Measurements from ENCODE around the gene SELENOK. TPM values are rescaled to one million over a fixed set of nuclear protein-coding genes. Genes with fewer than 3 reads are reported as not detected.
A peak's percentile ranks its signal among the peaks of the same experiment; 100 is the strongest.

Gene SELENOK
- total and polyA plus RNA-seq, 2 of the 13 experiments (the other 11 are each of a cell fraction or from before 2014, with no cell fraction given), result 67.0 to 81.0 TPM

GRCh38 chr3:53881691-53882593 lies 9.7 kb downstream of the SELENOK start, which contains the start of gene ACTR8 (continued):
- TF ChIP-seq ZNF441 (CRISPR knock-in tag; IDR thresholded peaks at IDR 0.05; ENCODE audit: borderline replicate concordance), result peak; percentile 67; the same call in 1 of the 2 replicates
- peak; percentile 80 for TF ChIP-seq ZNF740 (CRISPR knock-in tag; IDR thresholded peaks at IDR 0.05)
- TF ChIP-seq SIN3B (IDR thresholded peaks at IDR 0.05; ENCODE audit: low read length), result 0 out of 2 replicates have a peak, but pooled peaks have one; percentile 24
- TF ChIP-seq CENPX (CRISPR knock-in tag; IDR thresholded peaks at IDR 0.05), result no peak
- peak; percentile 84 for TF ChIP-seq EED (CRISPR knock-in tag; IDR thresholded peaks at IDR 0.05)
- TF ChIP-seq SMAD9 (CRISPR knock-in tag; IDR thresholded peaks at IDR 0.05), result no peak
- no peak for TF ChIP-seq ZNF629 (CRISPR knock-in tag; conservative IDR thresholded peaks at IDR 0.05)
- no peak for TF ChIP-seq CBX2 (IDR thresholded peaks at IDR 0.05; ENCODE audit: low read depth, low read length)
- no peak for TF ChIP-seq CBX2 (CRISPR knock-in tag; IDR thresholded peaks at IDR 0.05; ENCODE audit: low read depth)
- peak; percentile 66; the same call in 1 of the 2 replicates for TF ChIP-seq KDM5A (IDR thresholded peaks at IDR 0.05; ENCODE audit: borderline replicate concordance, low read length)
- TF ChIP-seq KLF13 (CRISPR knock-in tag; IDR thresholded peaks at IDR 0.05), result no peak
- TF ChIP-seq, protein P1, sequence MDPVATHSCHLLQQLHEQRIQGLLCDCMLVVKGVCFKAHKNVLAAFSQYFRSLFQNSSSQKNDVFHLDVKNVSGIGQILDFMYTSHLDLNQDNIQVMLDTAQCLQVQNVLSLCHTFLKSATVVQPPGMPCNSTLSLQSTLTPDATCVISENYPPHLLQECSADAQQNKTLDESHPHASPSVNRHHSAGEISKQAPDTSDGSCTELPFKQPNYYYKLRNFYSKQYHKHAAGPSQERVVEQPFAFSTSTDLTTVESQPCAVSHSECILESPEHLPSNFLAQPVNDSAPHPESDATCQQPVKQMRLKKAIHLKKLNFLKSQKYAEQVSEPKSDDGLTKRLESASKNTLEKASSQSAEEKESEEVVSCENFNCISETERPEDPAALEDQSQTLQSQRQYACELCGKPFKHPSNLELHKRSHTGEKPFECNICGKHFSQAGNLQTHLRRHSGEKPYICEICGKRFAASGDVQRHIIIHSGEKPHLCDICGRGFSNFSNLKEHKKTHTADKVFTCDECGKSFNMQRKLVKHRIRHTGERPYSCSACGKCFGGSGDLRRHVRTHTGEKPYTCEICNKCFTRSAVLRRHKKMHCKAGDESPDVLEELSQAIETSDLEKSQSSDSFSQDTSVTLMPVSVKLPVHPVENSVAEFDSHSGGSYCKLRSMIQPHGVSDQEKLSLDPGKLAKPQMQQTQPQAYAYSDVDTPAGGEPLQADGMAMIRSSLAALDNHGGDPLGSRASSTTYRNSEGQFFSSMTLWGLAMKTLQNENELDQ (CRISPR knock-in tag; IDR thresholded peaks at IDR 0.05; ENCODE audit: borderline replicate concordance), result no peak
- TF ChIP-seq KIAA2018 (CRISPR knock-in tag; IDR thresholded peaks at IDR 0.05; ENCODE audit: borderline replicate concordance), result no peak
- no peak for TF ChIP-seq ZNF207 (IDR thresholded peaks at IDR 0.05; ENCODE audit: borderline replicate concordance)
- peak; percentile 60; the same call in 1 of the 2 replicates for TF ChIP-seq ZBTB1 (CRISPR knock-in tag; IDR thresholded peaks at IDR 0.05; ENCODE audit: borderline replicate concordance)
- TF ChIP-seq, protein P2, sequence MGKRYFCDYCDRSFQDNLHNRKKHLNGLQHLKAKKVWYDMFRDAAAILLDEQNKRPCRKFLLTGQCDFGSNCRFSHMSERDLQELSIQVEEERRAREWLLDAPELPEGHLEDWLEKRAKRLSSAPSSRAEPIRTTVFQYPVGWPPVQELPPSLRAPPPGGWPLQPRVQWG (CRISPR knock-in tag; IDR thresholded peaks at IDR 0.05; ENCODE audit: borderline replicate concordance, low read depth), result no peak
- peak; percentile 73; the same call in 1 of the 2 replicates for TF ChIP-seq ZIK1 (CRISPR knock-in tag; IDR thresholded peaks at IDR 0.05; ENCODE audit: borderline replicate concordance, low read depth)
- TF ChIP-seq NFIC (IDR thresholded peaks at IDR 0.05; ENCODE audit: low read length), result no peak
